ENCODE data around the gene LY86. TPM values are rescaled to one million over a fixed set of nuclear protein-coding genes. Genes with fewer than 3 reads are reported as not detected.

Gene LY86
- total and polyA plus RNA-seq, 4 donors: 5.2 to 12.4 (median 9.6) TPM

- Histone ChIP-seq H3K9ac (ENCODE audit: insufficient read depth in 1 of 2, low read length in 2 of 2) (no peak overlapping the region), H3K36me3 (ENCODE audit: control insufficient read depth in 4 of 4, insufficient read depth in 4 of 4, low read length in 4 of 4) (no peaks in the 10 kb centered on the region), H3K4me3 (no peak overlapping the region), H3K4me1 (ENCODE audit: control insufficient read depth in 5 of 5, insufficient read depth in 5 of 5, low read length in 5 of 5) (peaks cover 0 to 22% (median 14%) of the 10 kb centered on the region in 5 donors), H3K9me3 (ENCODE audit: control insufficient read depth in 4 of 4, insufficient read depth in 3 of 4, low read length in 3 of 4) (no peaks in the 10 kb centered on the region), H3K27ac (ENCODE audit: low read depth in 1 of 2, low read length in 1 of 2) (no peak overlapping the region), H3K27me3 (ENCODE audit: control insufficient read depth in 3 of 3, insufficient read depth in 3 of 3, low read length in 2 of 3) (no peaks in the 10 kb centered on the region)
- no peak for ATAC-seq (ENCODE audit: insufficient read depth, low FRiP score)
- TF ChIP-seq, protein P1, sequence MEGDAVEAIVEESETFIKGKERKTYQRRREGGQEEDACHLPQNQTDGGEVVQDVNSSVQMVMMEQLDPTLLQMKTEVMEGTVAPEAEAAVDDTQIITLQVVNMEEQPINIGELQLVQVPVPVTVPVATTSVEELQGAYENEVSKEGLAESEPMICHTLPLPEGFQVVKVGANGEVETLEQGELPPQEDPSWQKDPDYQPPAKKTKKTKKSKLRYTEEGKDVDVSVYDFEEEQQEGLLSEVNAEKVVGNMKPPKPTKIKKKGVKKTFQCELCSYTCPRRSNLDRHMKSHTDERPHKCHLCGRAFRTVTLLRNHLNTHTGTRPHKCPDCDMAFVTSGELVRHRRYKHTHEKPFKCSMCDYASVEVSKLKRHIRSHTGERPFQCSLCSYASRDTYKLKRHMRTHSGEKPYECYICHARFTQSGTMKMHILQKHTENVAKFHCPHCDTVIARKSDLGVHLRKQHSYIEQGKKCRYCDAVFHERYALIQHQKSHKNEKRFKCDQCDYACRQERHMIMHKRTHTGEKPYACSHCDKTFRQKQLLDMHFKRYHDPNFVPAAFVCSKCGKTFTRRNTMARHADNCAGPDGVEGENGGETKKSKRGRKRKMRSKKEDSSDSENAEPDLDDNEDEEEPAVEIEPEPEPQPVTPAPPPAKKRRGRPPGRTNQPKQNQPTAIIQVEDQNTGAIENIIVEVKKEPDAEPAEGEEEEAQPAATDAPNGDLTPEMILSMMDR (IDR thresholded peaks at IDR 0.05; ENCODE audit: control extremely low read depth, extremely low read depth): no peak
- DNase-seq: no peak
- 75 to 86% methylated on average over 6 of the region's 6 CpGs for WGBS, 2 donors
Measured at GRCh38 chr6:6633898-6634734, 45.6 kb downstream of the LY86 start.

DNA sequence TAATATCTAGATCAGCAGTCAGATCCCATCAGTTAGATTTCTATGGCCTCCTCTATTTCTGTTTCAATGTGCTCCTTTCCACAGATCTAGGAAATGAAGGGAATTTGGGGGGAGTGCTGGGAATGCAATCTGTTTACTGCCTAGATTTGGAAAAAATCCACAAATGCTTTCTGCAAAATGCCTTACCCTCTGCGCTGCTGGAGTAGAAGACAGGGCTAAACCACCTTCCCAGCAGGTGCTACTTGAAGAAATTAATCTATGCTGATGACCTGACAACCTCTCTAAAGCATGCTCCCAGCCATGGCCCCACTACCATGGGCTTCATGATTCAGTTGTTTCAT, 46.2 kb downstream of the LY86 start:
- H3K4me3 ChIP-seq: no peak overlapping the region
- H3K4me1 ChIP-seq (ENCODE audit: control insufficient read depth in 5 of 5, insufficient read depth in 5 of 5, low read length in 5 of 5): peaks cover 0 to 18% (median 10%) of the 10 kb centered on the region in 5 donors
- DNase-seq (no peak), ATAC-seq (ENCODE audit: insufficient read depth, low FRiP score) (no peak)
- TF ChIP-seq, protein P1 (IDR thresholded peaks at IDR 0.05; ENCODE audit: control extremely low read depth, extremely low read depth): no peak
- H3K36me3 ChIP-seq (ENCODE audit: control insufficient read depth in 4 of 4, insufficient read depth in 4 of 4, low read length in 4 of 4): no peaks in the 10 kb centered on the region
- H3K9me3 ChIP-seq (ENCODE audit: control insufficient read depth in 4 of 4, insufficient read depth in 3 of 4, low read length in 3 of 4): no peaks in the 10 kb centered on the region
- H3K9ac ChIP-seq (ENCODE audit: insufficient read depth in 1 of 2, low read length in 2 of 2): no peak overlapping the region
- no peak overlapping the region for H3K27ac ChIP-seq (ENCODE audit: low read depth in 1 of 2, low read length in 1 of 2)
- H3K27me3 ChIP-seq (ENCODE audit: control insufficient read depth in 3 of 3, insufficient read depth in 3 of 3, low read length in 2 of 3): no peaks in the 10 kb centered on the region
- 92 to 95% methylated on average over 1 of the region's 1 CpG for WGBS, 2 donors

DNA sequence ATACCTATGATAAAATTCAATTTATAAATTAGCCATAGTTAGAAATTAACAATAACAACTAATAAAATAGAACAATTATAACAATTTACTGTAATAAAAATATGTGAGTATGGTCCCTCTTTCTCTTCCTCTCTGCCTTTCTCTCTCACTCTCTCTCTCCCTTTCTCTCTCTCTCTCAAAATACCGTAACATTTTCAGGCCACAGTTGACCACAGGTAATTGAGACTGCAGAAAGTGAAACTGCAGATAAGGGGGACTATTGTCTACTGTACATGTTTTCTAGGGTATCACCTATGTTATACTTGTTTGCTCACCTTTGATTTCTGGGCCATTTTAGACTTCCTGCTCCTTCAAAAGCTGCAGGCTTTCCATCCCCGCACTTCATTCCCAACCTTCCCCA, 46.8 kb downstream of the LY86 start:
- 74 to 88% methylated on average over 2 of the region's 2 CpGs for WGBS, 2 donors
- Histone ChIP-seq H3K9ac (ENCODE audit: insufficient read depth in 1 of 2, low read length in 2 of 2) (no peak overlapping the region), H3K4me3 (no peak overlapping the region), H3K36me3 (ENCODE audit: control insufficient read depth in 4 of 4, insufficient read depth in 4 of 4, low read length in 4 of 4) (no peaks in the 10 kb centered on the region), H3K9me3 (ENCODE audit: control insufficient read depth in 4 of 4, insufficient read depth in 3 of 4, low read length in 3 of 4) (no peaks in the 10 kb centered on the region), H3K27ac (ENCODE audit: low read depth in 1 of 2, low read length in 1 of 2) (no peak overlapping the region), H3K27me3 (ENCODE audit: control insufficient read depth in 3 of 3, insufficient read depth in 3 of 3, low read length in 2 of 3) (no peaks in the 10 kb centered on the region), H3K4me1 (ENCODE audit: control insufficient read depth in 5 of 5, insufficient read depth in 5 of 5, low read length in 5 of 5) (peaks cover 0 to 18% (median 10%) of the 10 kb centered on the region in 5 donors)
- ATAC-seq (ENCODE audit: insufficient read depth, low FRiP score): no peak
- no peak for DNase-seq
- TF ChIP-seq, protein P1 (IDR thresholded peaks at IDR 0.05; ENCODE audit: control extremely low read depth, extremely low read depth): no peak

Measured in lung (tissue), 12 donors.